Measurements from ENCODE around the gene MCM10.

GRCh38 chr10:13163859-13164258 lies 2.5 kb downstream of the MCM10 start:
- TF ChIP-seq POLR2AphosphoS5 (IDR thresholded peaks at IDR 0.05) = no peak
- TF ChIP-seq, protein P1, sequence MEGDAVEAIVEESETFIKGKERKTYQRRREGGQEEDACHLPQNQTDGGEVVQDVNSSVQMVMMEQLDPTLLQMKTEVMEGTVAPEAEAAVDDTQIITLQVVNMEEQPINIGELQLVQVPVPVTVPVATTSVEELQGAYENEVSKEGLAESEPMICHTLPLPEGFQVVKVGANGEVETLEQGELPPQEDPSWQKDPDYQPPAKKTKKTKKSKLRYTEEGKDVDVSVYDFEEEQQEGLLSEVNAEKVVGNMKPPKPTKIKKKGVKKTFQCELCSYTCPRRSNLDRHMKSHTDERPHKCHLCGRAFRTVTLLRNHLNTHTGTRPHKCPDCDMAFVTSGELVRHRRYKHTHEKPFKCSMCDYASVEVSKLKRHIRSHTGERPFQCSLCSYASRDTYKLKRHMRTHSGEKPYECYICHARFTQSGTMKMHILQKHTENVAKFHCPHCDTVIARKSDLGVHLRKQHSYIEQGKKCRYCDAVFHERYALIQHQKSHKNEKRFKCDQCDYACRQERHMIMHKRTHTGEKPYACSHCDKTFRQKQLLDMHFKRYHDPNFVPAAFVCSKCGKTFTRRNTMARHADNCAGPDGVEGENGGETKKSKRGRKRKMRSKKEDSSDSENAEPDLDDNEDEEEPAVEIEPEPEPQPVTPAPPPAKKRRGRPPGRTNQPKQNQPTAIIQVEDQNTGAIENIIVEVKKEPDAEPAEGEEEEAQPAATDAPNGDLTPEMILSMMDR (IDR thresholded peaks at IDR 0.05) = no peak
- no peak for TF ChIP-seq EP300 (IDR thresholded peaks at IDR 0.05)
